GM19438 (cell line): ENCODE measurements around the gene GFER.

ENCODE experiments used
- ATAC-seq: cut with Tn5 transposase; IDR thresholded peaks from one replicate; pipeline ENCODE4 v1.9.1; 2021; ENCODE audit warnings: low read depth; ENCODE audit not compliant: unreplicated experiment

The GFER gene

GRCh38 chr16:1974157-1975070, 9.6 kb upstream of the GFER start:
- no peak for ATAC-seq

- ATAC-seq: no peak
Measured at GRCh38 chr16:1975432-1976215, 8.4 kb upstream of the GFER start.

GRCh38 chr16:1976216-1976520, 7.8 kb upstream of the GFER start:
- no peak for ATAC-seq

- ATAC-seq: no peak
Measured at GRCh38 chr16:1976951-1977874, 6.8 kb upstream of the GFER start.

- no peak for ATAC-seq
Measured at GRCh38 chr16:1977875-1978268, 6.1 kb upstream of the GFER start.

GRCh38 chr16:1978476-1979120, 5.4 kb upstream of the GFER start:
- no peak for ATAC-seq

GRCh38 chr16:1979271-1980029, 4.5 kb upstream of the GFER start:
- ATAC-seq: no peak

- ATAC-seq: no peak
Measured at GRCh38 chr16:1980030-1980769, 3.8 kb upstream of the GFER start.

GRCh38 chr16:1980770-1981087, 3.3 kb upstream of the GFER start:
- no peak for ATAC-seq

GRCh38 chr16:1981398-1981836, 2.6 kb upstream of the GFER start, which contains the start of gene NOXO1:
Gene NOXO1 (minus strand): TSS chr16:1981469. CDS start chr16:1981179, 290 bp downstream.
- no peak for ATAC-seq

GRCh38 chr16:1982013-1982433, 2.0 kb upstream of the GFER start:
- no peak for ATAC-seq

GRCh38 chr16:1982991-1983543, 926 bp upstream of the GFER start:
- ATAC-seq: no peak

- no peak for ATAC-seq
Measured at GRCh38 chr16:1984347-1985225, 593 bp downstream of the GFER start.

GRCh38 chr16:1985466-1986150, 1.6 kb downstream of the GFER start:
- ATAC-seq: no peak

GRCh38 chr16:1987198-1987597, 3.2 kb downstream of the GFER start:
- ATAC-seq: no peak

- ATAC-seq: no peak
Measured at GRCh38 chr16:1989209-1990100, 5.5 kb downstream of the GFER start, which contains the start of gene SYNGR3. Gene SYNGR3 (plus strand): TSS chr16:1989970. CDS start chr16:1990103, 133 bp downstream.
